IPS DF 4.7 (cell line): ENCODE data around the gene TNFRSF4.
"Not testable (repeated sequence)": the region's sequence is repeated elsewhere in the genome, so short reads cannot be mapped to it uniquely, and the experiment has no call there.

Source experiments
- DNase-seq: peaks from one replicate; pipeline ENCODE4 v3.0.0-alpha.2; 2013; ENCODE audit warnings: low spot score; ENCODE audit errors: extremely low read depth

The TNFRSF4 gene

GRCh38 chr1:1203561-1204424 is 10.2 kb downstream of the TNFRSF4 start:
- no peak for DNase-seq

- DNase-seq = no peak
Observed at GRCh38 chr1:1202831-1203560, 11.0 kb downstream of the TNFRSF4 start.

GRCh38 chr1:1200876-1201810 is 12.8 kb downstream of the TNFRSF4 start:
- no peak for DNase-seq

- DNase-seq = no peak
Observed at GRCh38 chr1:1199961-1200875, 13.7 kb downstream of the TNFRSF4 start.

- no peak for DNase-seq
Observed at GRCh38 chr1:1199141-1199960, 14.6 kb downstream of the TNFRSF4 start.

GRCh38 chr1:1198423-1199140 is 15.4 kb downstream of the TNFRSF4 start:
- no peak for DNase-seq

- DNase-seq = no peak
Observed at GRCh38 chr1:1197551-1198422, 16.2 kb downstream of the TNFRSF4 start.

GRCh38 chr1:1197188-1197500 is 16.8 kb downstream of the TNFRSF4 start:
- DNase-seq = no peak

GRCh38 chr1:1196431-1197187 is 17.3 kb downstream of the TNFRSF4 start:
- DNase-seq = no peak

GRCh38 chr1:1195726-1196125 is 18.2 kb downstream of the TNFRSF4 start:
- not testable (repeated sequence) for DNase-seq

- no peak for DNase-seq
Observed at GRCh38 chr1:1194723-1195122, 19.2 kb downstream of the TNFRSF4 start.

- DNase-seq = no peak
Observed at GRCh38 chr1:1191734-1192133, 22.2 kb downstream of the TNFRSF4 start.

GRCh38 chr1:1189111-1189510 is 24.8 kb downstream of the TNFRSF4 start:
- DNase-seq = no peak

GRCh38 chr1:1187938-1188337 is 26.0 kb downstream of the TNFRSF4 start:
- no peak for DNase-seq

GRCh38 chr1:1185101-1185765 is 28.7 kb downstream of the TNFRSF4 start:
- no peak for DNase-seq

GRCh38 chr1:1183833-1184775 is 29.8 kb downstream of the TNFRSF4 start:
- DNase-seq = no peak
